Liver (tissue), 3 donors: ENCODE results near the gene ARHGAP32.

Experiments used
- ATF3 ChIP-seq: IDR thresholded peaks from 2 replicates; pipeline ENCODE4 v1.6.1; 2016; ENCODE audit warnings: antibody characterized with exemption
- CTCF ChIP-seq: fragments of 150-350 bp; IDR thresholded peaks from 2 replicates; pipeline ENCODE4 v1.5.1; 2017; ENCODE audit warnings: improper control_type of control experiment, low read depth, low read length; ENCODE audit not compliant: missing input control
- EGR1 ChIP-seq, 2 donors: IDR thresholded peaks; 2 replicates each; pipeline ENCODE4 v1.6.1; 2016 to 2018; ENCODE audit warnings: antibody characterized with exemption in 2 of 2, low read depth in 2 of 2
- FOXA1 ChIP-seq: IDR thresholded peaks from 2 replicates; pipeline ENCODE4 v1.6.1; 2016; ENCODE audit warnings: antibody characterized with exemption
- FOXA2 ChIP-seq: IDR thresholded peaks from 2 replicates; pipeline ENCODE4 v1.6.1; 2016; ENCODE audit warnings: antibody characterized with exemption
- GABPA ChIP-seq, 2 donors: IDR thresholded peaks in 1 of 2; conservative IDR thresholded peaks in 1 of 2; 2 replicates each; pipeline ENCODE4 v1.6.1; 2016; ENCODE audit warnings: antibody characterized with exemption in 2 of 2, mild to moderate bottlenecking in 1 of 2, moderate library complexity in 1 of 2
- HNF4A ChIP-seq, 2 donors: conservative IDR thresholded peaks; 2 replicates each; pipeline ENCODE4 v1.6.1; 2016; ENCODE audit warnings: antibody characterized with exemption in 2 of 2, mild to moderate bottlenecking in 2 of 2
- JUND ChIP-seq, 2 donors: IDR thresholded peaks; 2 replicates each; pipeline ENCODE4 v1.6.1; 2016; ENCODE audit warnings: antibody characterized with exemption in 2 of 2
- MAX ChIP-seq: IDR thresholded peaks from 2 replicates; pipeline ENCODE4 v1.6.1; 2016; ENCODE audit warnings: antibody characterized with exemption
- NR2F2 ChIP-seq: IDR thresholded peaks from 2 replicates; pipeline ENCODE4 v1.6.1; 2016; ENCODE audit warnings: antibody characterized with exemption
- RAD21 ChIP-seq, 2 donors: IDR thresholded peaks; 2 replicates each; pipeline ENCODE4 v1.6.1; 2016; ENCODE audit warnings: antibody characterized with exemption in 2 of 2, mild to moderate bottlenecking in 2 of 2
- SP1 ChIP-seq: IDR thresholded peaks from 2 replicates; pipeline ENCODE4 v1.6.1; 2018; ENCODE audit warnings: antibody characterized with exemption, mild to moderate bottlenecking
- YY1 ChIP-seq: IDR thresholded peaks from 2 replicates; pipeline ENCODE4 v1.6.1; 2016; ENCODE audit warnings: antibody characterized with exemption, mild to moderate bottlenecking
- TF ChIP-seq, protein P1 (sequence below): IDR thresholded peaks from 2 replicates; pipeline ENCODE4 v1.6.1; 2016; ENCODE audit warnings: antibody characterized with exemption, mild to moderate bottlenecking
- donor health status: healthy.
- donor health status: healthy.

GRCh38 chr11:128927108-128927461 lies 265.0 kb downstream of the ARHGAP32 start:
- TF ChIP-seq, protein P1, sequence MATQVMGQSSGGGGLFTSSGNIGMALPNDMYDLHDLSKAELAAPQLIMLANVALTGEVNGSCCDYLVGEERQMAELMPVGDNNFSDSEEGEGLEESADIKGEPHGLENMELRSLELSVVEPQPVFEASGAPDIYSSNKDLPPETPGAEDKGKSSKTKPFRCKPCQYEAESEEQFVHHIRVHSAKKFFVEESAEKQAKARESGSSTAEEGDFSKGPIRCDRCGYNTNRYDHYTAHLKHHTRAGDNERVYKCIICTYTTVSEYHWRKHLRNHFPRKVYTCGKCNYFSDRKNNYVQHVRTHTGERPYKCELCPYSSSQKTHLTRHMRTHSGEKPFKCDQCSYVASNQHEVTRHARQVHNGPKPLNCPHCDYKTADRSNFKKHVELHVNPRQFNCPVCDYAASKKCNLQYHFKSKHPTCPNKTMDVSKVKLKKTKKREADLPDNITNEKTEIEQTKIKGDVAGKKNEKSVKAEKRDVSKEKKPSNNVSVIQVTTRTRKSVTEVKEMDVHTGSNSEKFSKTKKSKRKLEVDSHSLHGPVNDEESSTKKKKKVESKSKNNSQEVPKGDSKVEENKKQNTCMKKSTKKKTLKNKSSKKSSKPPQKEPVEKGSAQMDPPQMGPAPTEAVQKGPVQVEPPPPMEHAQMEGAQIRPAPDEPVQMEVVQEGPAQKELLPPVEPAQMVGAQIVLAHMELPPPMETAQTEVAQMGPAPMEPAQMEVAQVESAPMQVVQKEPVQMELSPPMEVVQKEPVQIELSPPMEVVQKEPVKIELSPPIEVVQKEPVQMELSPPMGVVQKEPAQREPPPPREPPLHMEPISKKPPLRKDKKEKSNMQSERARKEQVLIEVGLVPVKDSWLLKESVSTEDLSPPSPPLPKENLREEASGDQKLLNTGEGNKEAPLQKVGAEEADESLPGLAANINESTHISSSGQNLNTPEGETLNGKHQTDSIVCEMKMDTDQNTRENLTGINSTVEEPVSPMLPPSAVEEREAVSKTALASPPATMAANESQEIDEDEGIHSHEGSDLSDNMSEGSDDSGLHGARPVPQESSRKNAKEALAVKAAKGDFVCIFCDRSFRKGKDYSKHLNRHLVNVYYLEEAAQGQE = no peak
- no peak for TF ChIP-seq CTCF
- TF ChIP-seq MAX = no peak
- no peak for TF ChIP-seq JUND (IDR thresholded peaks at IDR 0.05)
- no peak for TF ChIP-seq GABPA (IDR thresholded peaks at IDR 0.05 in 1 of 2, conservative IDR thresholded peaks at IDR 0.05 in 1 of 2)
- no peak for TF ChIP-seq EGR1 (IDR thresholded peaks at IDR 0.05; ENCODE audit: low read depth in 2 of 2)
- no peak for TF ChIP-seq ATF3
- TF ChIP-seq SP1 = no peak
- TF ChIP-seq HNF4A (conservative IDR thresholded peaks at IDR 0.05) = no peak
- no peak for TF ChIP-seq FOXA1
- TF ChIP-seq RAD21 (IDR thresholded peaks at IDR 0.05) = no peak
- no peak for TF ChIP-seq NR2F2
- no peak for TF ChIP-seq FOXA2
- no peak for TF ChIP-seq YY1
